DND-41 (cell line): ENCODE results near the gene CLIC1.

Source experiments
- CTCF ChIP-seq: IDR thresholded peaks from 2 replicates; pipeline ENCODE4 v1.5.1; 2012; ENCODE audit warnings: borderline replicate concordance, low read length, moderate library complexity, mild to moderate bottlenecking; ENCODE audit not compliant: poor library complexity, severe bottlenecking; ENCODE audit errors: extremely low read depth
- EZH2 ChIP-seq: IDR thresholded peaks from 3 replicates; pipeline ENCODE4 v1.6.1; 2012; ENCODE audit warnings: borderline replicate concordance, low read depth, mild to moderate bottlenecking, moderate library complexity, low read length, inconsistent platforms; ENCODE audit not compliant: severe bottlenecking

DNA sequence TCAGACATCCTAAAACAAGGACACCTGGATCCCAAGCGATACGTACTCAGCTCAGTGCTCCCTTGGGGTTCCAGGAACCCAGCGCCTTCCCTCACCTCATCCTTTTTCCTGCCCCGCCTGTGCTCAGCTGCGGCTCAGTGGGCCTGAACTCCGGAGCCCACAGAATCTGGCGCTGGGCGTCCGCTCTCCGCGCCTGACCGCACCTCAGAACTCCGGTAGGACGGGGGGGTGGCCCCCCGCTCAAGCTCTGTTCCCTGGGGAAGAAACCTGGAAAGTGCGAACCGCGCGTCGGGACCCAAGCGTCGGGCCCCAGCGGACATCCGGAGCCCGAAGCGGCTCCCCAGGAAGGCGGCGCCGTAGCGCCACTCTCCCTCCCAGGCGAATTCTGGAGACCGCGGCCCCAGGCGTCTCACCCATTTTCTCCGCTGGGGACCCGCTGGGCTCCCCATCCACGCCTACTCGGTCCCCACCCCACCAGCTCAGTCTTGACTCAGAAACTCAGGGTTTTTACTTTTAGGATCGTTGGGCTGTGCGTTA, 55.1 kb downstream of the CLIC1 start:
- no peak for TF ChIP-seq CTCF
- no peak for TF ChIP-seq EZH2
